NCI-H1930 (cell line): ENCODE data around the gene SEMA4D.

Experiments
- DNase-seq, 2 experiments: peaks; one replicate each; lab custom pipeline; 2025; lab: John Stamatoyannopoulos, UW

SEMA4D gene

DNA sequence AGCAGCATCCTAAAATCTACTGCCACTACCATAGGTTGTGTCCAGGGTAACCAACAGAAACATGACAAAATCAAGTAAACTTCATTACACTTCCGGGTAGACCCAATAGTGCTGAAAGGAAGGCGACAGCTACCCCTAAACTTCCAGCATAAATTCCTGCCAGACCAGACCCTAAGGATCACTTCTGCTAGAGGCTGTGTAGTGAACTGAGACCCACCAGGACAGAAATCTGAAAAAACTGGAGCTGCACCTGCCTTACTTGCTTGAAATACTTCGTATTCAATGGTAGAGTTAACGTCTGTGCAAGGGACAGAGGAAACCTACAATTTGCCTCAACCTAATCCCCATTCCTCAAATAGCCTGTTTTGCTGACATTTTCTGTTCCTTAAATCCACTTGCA, 180.6 kb downstream of the SEMA4D start:
- DNase-seq: no peak

DNA sequence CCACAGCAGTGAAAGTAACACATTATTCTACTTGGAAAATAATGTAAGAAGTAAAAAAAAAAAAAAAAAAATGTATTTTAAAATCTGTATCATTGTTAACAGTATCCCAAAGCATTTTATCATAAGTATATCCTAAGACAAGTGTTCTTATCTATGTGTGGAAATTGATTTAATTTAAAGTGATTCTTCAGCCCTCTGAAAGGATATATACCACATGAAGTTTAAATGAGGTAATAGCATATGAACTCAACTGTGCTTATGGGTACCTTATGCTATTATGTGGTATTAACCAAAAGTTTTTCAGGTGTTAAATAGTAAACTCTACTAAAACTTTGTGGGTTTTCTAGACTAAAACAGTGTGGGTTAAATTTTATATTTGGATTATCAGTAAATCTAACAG, 182.4 kb downstream of the SEMA4D start:
- DNase-seq: no peak

DNA sequence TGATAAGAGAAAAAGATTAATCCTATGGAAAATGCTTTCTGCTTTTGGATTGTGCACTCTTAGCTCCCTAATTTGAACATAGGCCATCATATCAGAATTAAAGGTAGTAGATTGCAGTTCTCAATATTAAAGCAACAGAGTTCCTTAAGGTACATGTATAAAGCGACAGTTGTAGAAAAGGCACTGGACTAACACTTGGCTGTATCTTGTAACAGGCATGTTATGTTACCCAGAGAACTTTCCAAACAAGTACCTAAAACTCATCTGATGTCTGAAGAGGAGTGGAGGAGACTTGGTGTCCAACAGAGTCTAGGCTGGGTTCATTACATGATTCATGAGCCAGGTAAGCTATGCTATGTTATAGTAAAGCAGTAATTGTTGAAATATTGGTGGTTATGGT, 183.0 kb downstream of the SEMA4D start:
- no peak for DNase-seq

DNA sequence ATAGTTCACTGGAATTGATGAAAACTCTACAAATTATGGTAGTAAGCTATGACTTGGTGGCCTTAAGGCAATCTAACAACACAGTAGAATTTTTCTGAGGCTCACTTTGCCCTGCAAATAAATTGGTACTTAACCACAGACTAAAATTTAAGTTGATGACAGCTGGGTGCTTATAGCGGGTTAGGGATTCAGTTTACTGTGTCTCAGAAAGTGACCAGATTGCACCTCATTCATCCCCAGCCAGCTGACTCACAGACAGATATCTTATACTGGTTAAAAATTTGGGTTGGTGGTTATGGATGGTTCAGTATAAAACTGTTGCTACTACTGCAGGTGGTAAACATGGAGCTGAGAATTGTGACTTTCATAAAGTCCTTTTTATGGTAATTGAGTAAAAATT, 184.1 kb downstream of the SEMA4D start:
- no peak for DNase-seq

DNA sequence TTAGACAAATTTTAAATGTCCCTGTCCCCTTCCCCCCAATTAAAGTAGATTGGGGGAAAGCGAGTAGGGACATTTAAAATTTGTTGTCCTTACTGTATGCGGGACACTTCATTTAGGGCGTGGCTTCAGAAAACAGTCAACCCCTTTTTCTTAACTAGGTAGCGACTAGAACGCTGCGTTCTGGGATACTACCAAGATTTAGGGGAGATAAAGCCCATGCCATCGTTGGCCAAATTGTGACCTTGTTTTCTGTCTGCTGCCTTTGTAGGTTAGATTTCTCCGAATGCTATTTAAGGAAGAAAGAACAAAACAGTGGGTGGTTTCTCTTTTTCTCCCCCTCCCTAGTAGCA, 185.7 kb downstream of the SEMA4D start:
- DNase-seq: no peak

DNA sequence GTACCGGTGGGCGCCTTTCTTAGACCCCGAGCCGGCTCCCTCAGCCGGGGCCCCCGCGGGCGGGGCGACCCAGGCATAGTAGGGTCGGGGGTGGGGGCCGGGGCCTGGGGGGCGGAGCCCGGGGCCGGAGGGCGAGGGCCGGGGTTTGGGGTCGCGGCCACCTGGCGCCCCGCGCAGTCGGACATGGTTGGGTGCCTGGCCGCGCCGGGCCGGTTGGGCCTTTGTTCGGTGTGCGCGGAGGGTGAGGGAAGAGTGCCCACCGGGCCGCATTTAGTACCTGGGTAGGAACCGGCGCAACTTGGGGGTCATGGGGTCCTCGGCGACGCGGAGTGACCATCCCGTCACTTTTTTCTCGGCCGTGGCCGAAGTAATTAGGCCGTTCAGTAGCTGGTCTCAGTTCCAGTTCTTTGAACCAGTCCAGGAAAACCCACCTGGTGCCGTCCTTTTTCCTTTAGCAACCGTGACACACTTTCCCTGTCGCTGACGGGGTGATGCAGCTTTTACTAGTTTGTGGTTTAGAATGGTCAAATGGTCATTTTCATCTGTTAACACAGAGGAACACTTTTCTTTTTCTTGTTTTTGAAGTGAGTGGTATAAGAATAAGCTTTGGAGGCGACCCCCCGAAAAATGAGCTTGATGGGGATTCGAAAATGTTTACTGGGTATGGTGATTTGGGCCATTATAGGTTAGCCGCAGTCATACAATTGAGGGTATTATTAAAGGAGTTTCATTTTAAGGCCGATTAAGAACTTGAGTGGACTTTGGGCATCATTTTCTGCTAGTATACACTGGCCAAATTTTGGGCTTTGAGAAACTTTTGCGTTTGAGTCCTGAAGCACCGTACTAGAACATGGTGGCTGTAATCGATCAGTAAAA, 186.3 kb downstream of the SEMA4D start:
- no peak for DNase-seq
